H1 (cell line): Measurements from ENCODE around the gene TTC32. TPM values are rescaled to one million over a fixed set of nuclear protein-coding genes. Genes with fewer than 3 reads are reported as not detected.

Source experiments
- CTCF ChIA-PET: fragments of 300-600 bp; sonication (Branson Sonifier 250); formaldehyde crosslinking; loops from one replicate; lab custom pipeline; 2021; ENCODE audit not compliant: partially characterized antibody; lab: Charles Lee
- POLR2A ChIA-PET: fragments of 300-600 bp; sonication (Branson Sonifier 250); formaldehyde crosslinking; loops from one replicate; lab custom pipeline; 2021; ENCODE audit warnings: inconsistent platforms; ENCODE audit not compliant: partially characterized antibody; lab: Charles Lee
- DNase-seq, 2 experiments: peaks; one replicate each; pipeline versions ENCODE4 v3.0.0 to v3.0.0-alpha.2; 2010 to 2022; ENCODE audit warnings: low spot score in 2 of 2, low read depth in 1 of 2, mixed read lengths in 1 of 2
- FAIRE-seq: peaks from 2 replicates; lab custom pipeline; 2011; peaks lifted over from hg19 to GRCh38; lab: Jason Lieb, UNC
- H2AFZ ChIP-seq: 2 replicates; pipeline ENCODE4 v1.8.1; 2012; ENCODE audit warnings: low read length, inconsistent platforms
- H2AK5ac ChIP-seq: 2 replicates; pipeline ENCODE4 v1.6.1; 2013; ENCODE audit warnings: low read depth, low read length
- H2BK120ac ChIP-seq: replicated peaks from 2 replicates; pipeline ENCODE3; 2013; ENCODE audit warnings: low read depth, low read length, inconsistent platforms
- H2BK12ac ChIP-seq: 2 replicates; pipeline ENCODE4 v1.6.1; 2013; ENCODE audit warnings: low read depth, low read length
- H2BK15ac ChIP-seq: 2 replicates; pipeline ENCODE4 v1.6.1; 2013; ENCODE audit warnings: low read length
- H2BK20ac ChIP-seq: 2 replicates; pipeline ENCODE4 v1.6.1; 2013; ENCODE audit warnings: low read length
- H2BK5ac ChIP-seq: 2 replicates; pipeline ENCODE4 v1.6.1; 2013; ENCODE audit warnings: low read depth, low read length
- H3K14ac ChIP-seq: 2 replicates; pipeline ENCODE4 v1.6.1; 2013; ENCODE audit warnings: inconsistent platforms; ENCODE audit not compliant: insufficient read length
- H3K18ac ChIP-seq: 2 replicates; pipeline ENCODE4 v1.6.1; 2013; ENCODE audit warnings: low read length; ENCODE audit errors: extremely low read depth
- H3K23ac ChIP-seq: 2 replicates; pipeline ENCODE4 v1.6.1; 2013; ENCODE audit warnings: inconsistent platforms; ENCODE audit not compliant: insufficient read length
- H3K23me2 ChIP-seq: 2 replicates; pipeline ENCODE4 v1.6.1; 2013; ENCODE audit warnings: low read depth, low read length
- H3K27ac ChIP-seq: 2 replicates; pipeline ENCODE4 v1.6.1; 2011; ENCODE audit warnings: low read depth, low read length, inconsistent platforms
- H3K27me3 ChIP-seq, 4 experiments: replicated peaks in 1 of 4; 1 replicate in 1 of 4; 2 replicates in 3 of 4; pipeline versions ENCODE4 v1.6.1 to v1.8.1; 2011 to 2013; ENCODE audit warnings: low read length in 3 of 4, mild to moderate bottlenecking in 3 of 4, inconsistent platforms in 2 of 4, mixed read lengths in 2 of 4, moderate library complexity in 1 of 4; ENCODE audit not compliant: control insufficient read depth in 3 of 4, insufficient read depth in 3 of 4; ENCODE audit errors: extremely low read depth in 1 of 4
- H3K36me3 ChIP-seq, 4 experiments: 2 replicates each; pipeline versions ENCODE4 v1.6.1 to v1.8.1; 2011 to 2013; ENCODE audit warnings: mild to moderate bottlenecking in 4 of 4, low read length in 3 of 4, moderate library complexity in 2 of 4, control low read depth in 1 of 4, inconsistent platforms in 1 of 4; ENCODE audit not compliant: insufficient read depth in 4 of 4, control insufficient read depth in 2 of 4
- H3K4ac ChIP-seq: replicated peaks from 2 replicates; pipeline ENCODE3; 2013; ENCODE audit warnings: low read length, low read depth, mixed read lengths, inconsistent platforms; ENCODE audit not compliant: insufficient read length
- H3K4me1 ChIP-seq, 4 experiments: replicated peaks in 1 of 4; 1 replicate in 1 of 4; 2 replicates in 3 of 4; pipeline versions ENCODE4 v1.6.1 to v1.8.1; 2011 to 2013; ENCODE audit warnings: low read length in 3 of 4, inconsistent platforms in 2 of 4, mixed read lengths in 1 of 4; ENCODE audit not compliant: insufficient read depth in 4 of 4, control insufficient read depth in 3 of 4
- H3K4me2 ChIP-seq, 2 experiments: 2 replicates each; pipeline versions ENCODE4 v1.6.1 to v1.8.1; 2011 to 2013; ENCODE audit warnings: low read depth in 2 of 2, low read length in 2 of 2, control low read depth in 1 of 2, inconsistent platforms in 1 of 2, mild to moderate bottlenecking in 1 of 2; ENCODE audit not compliant: insufficient read depth in 1 of 2
- H3K4me3 ChIP-seq, 4 experiments: fragments of 200-600, 300-600 bp in 1 of 4; sonication (generic), shearing (Covaris generic), sonication (Bioruptor Twin) in 1 of 4; 2 replicates each; pipeline versions ENCODE4 v1.5.1 to v1.8.1; 2011 to 2016; ENCODE audit warnings: low read length in 4 of 4, low read depth in 3 of 4, control low read depth in 2 of 4, inconsistent platforms in 2 of 4, mild to moderate bottlenecking in 2 of 4, mixed read lengths in 1 of 4, moderate library complexity in 1 of 4; ENCODE audit not compliant: insufficient read depth in 2 of 4; ENCODE audit errors: extremely low read depth in 1 of 4
- H3K56ac ChIP-seq: replicated peaks from 2 replicates; pipeline ENCODE3; 2013; ENCODE audit warnings: low read depth, mild to moderate bottlenecking, mixed read lengths, low read length, inconsistent platforms; ENCODE audit not compliant: insufficient read length
- H3K79me1 ChIP-seq: 2 replicates; pipeline ENCODE4 v1.6.1; 2013; ENCODE audit warnings: low read depth, low read length, control low read depth
- H3K79me2 ChIP-seq, 2 experiments: 2 replicates each; pipeline versions ENCODE4 v1.6.1 to v1.8.1; 2012 to 2013; ENCODE audit warnings: low read length in 2 of 2, mild to moderate bottlenecking in 2 of 2, inconsistent platforms in 1 of 2; ENCODE audit not compliant: insufficient read depth in 2 of 2, control insufficient read depth in 1 of 2
- H3K9ac ChIP-seq, 4 experiments: replicated peaks in 1 of 4; 1 replicate in 1 of 4; 2 replicates in 3 of 4; pipeline versions ENCODE4 v1.6.1 to v1.8.1; 2011 to 2013; ENCODE audit warnings: low read depth in 3 of 4, low read length in 3 of 4, control low read depth in 2 of 4, mild to moderate bottlenecking in 2 of 4, moderate library complexity in 2 of 4, inconsistent platforms in 1 of 4; ENCODE audit errors: extremely low read depth in 1 of 4
- H3K9me3 ChIP-seq, 2 experiments: 2 replicates each; pipeline versions ENCODE4 v1.6.1 to v1.8.1; 2012 to 2013; ENCODE audit warnings: mild to moderate bottlenecking in 2 of 2, moderate library complexity in 2 of 2, control low read depth in 1 of 2, inconsistent platforms in 1 of 2, low read depth in 1 of 2, low read length in 1 of 2, mixed read lengths in 1 of 2; ENCODE audit not compliant: insufficient read depth in 2 of 2
- H4K20me1 ChIP-seq, 2 experiments: replicated peaks in 1 of 2; 2 replicates each; pipeline versions ENCODE3 to v1.8.1; 2011 to 2013; ENCODE audit warnings: inconsistent platforms in 2 of 2, low read length in 2 of 2, mild to moderate bottlenecking in 1 of 2; ENCODE audit not compliant: insufficient read depth in 2 of 2, control insufficient read depth in 1 of 2
- H4K5ac ChIP-seq: 2 replicates; pipeline ENCODE4 v1.6.1; 2013; ENCODE audit warnings: low read length, low read depth, mixed read lengths, inconsistent platforms; ENCODE audit not compliant: insufficient read length
- H4K8ac ChIP-seq: 2 replicates; pipeline ENCODE4 v1.8.0; 2013; ENCODE audit warnings: mild to moderate bottlenecking, moderate library complexity, low read length, inconsistent platforms; ENCODE audit not compliant: insufficient read depth; ENCODE audit errors: extremely low read depth
- H4K91ac ChIP-seq: replicated peaks from 2 replicates; pipeline ENCODE3; 2013; ENCODE audit warnings: low read length, mixed read lengths, inconsistent platforms; ENCODE audit not compliant: insufficient read length
- ATF3 ChIP-seq: IDR thresholded peaks from 2 replicates; pipeline ENCODE4 v1.6.1; 2011; ENCODE audit warnings: low read depth, mild to moderate bottlenecking, low read length; ENCODE audit not compliant: insufficient read depth
- CBX5 ChIP-seq: fragments of 300-800, 300-1000 bp; sonication (generic); IDR thresholded peaks from 2 replicates; pipeline ENCODE4 v1.7.1; 2016; ENCODE audit warnings: antibody characterized with exemption, low read length, low read depth
- EZH2 ChIP-seq: fragments of 200-600 bp; sonication (generic); IDR thresholded peaks from 2 replicates; pipeline ENCODE4 v1.7.1; 2012; ENCODE audit warnings: low read depth, mild to moderate bottlenecking, moderate library complexity, low read length, inconsistent platforms; ENCODE audit not compliant: severe bottlenecking
- FOSL1 ChIP-seq: IDR thresholded peaks from 2 replicates; pipeline ENCODE4 v1.6.1; 2011; ENCODE audit warnings: mild to moderate bottlenecking, low read depth, low read length, moderate library complexity; ENCODE audit not compliant: insufficient read depth
- HDAC6 ChIP-seq: IDR thresholded peaks from one replicate; pipeline ENCODE4 v1.7.1; 2012; ENCODE audit warnings: low read depth, mild to moderate bottlenecking, inconsistent platforms, low read length, moderate library complexity
- POLR2AphosphoS5 ChIP-seq: IDR thresholded peaks from 2 replicates; pipeline ENCODE4 v1.6.1; 2011; ENCODE audit warnings: low read depth, low read length
- SAP30 ChIP-seq: fragments of 300-600 bp; sonication (generic); IDR thresholded peaks from 2 replicates; pipeline ENCODE4 v1.7.1; 2012; ENCODE audit warnings: low read length, moderate library complexity, mild to moderate bottlenecking, inconsistent platforms; ENCODE audit not compliant: insufficient read depth, insufficient replicate concordance
- SIN3A ChIP-seq, 2 experiments: IDR thresholded peaks in 1 of 2; conservative IDR thresholded peaks in 1 of 2; 2 replicates each; pipeline ENCODE4 v1.6.1; 2011 to 2012; ENCODE audit warnings: low read length in 2 of 2, improper control_type of control experiment in 1 of 2, low read depth in 1 of 2, mild to moderate bottlenecking in 1 of 2
- USF2 ChIP-seq: IDR thresholded peaks from 2 replicates; pipeline ENCODE4 v1.6.1; 2011; ENCODE audit warnings: low read length, improper control_type of control experiment
- WGBS, 2 experiments: shearing (Covaris generic) in 1 of 2; methylation state at CpG; one replicate each; pipeline versions ENCODE4 v1.1.6 to v1.1.7; 2013 to 2015; ENCODE audit warnings: low lambda C conversion rate in 2 of 2, mixed read lengths in 2 of 2, inconsistent platforms in 1 of 2, low coverage in 1 of 2, missing lambda C conversion rate in 1 of 2; ENCODE audit not compliant: insufficient replicate concordance in 2 of 2, insufficient coverage in 1 of 2, insufficient read length in 1 of 2; ENCODE audit errors: extremely low coverage in 1 of 2, missing lambda C conversion rate in 1 of 2; 5-methylcytosine and 5-hydroxymethylcytosine counted together
- polyA plus RNA-seq, 7 experiments: library from polyadenylated mRNA; depleted of rRNA in 3 of 7; stranded (reverse) in 5 of 7; unstranded in 2 of 7; fragments of >200 nt in 5 of 7; fragments of 200-250 nt in 2 of 7; gene quantifications; 1 replicate in 5 of 7; 2 replicates in 1 of 7; 4 replicates in 1 of 7; pipeline versions ENCODE4 v1.2.1 to v1.2.3, GENCODE V29; 2011 to 2013; ENCODE audit warnings: missing spikeins in 2 of 7, mixed read lengths in 2 of 7
- total RNA-seq: library from RNA; stranded (reverse); fragmentation: NEBNext Ultra II Directional; extraction: Animal tissue kit (Norgen Biotek cat#: 25700); gene quantifications from 2 replicates; pipeline ENCODE4 v1.2.1, GENCODE V29; 2021

TTC32 gene
- total and polyA plus RNA-seq, 2 of the 8 experiments (the other 6 are each of a cell fraction or from before 2014, with no cell fraction given), result 6.8 to 8.7 TPM

- no peak overlapping the region for H2BK5ac ChIP-seq
- no peaks in the 10 kb centered on the region for H3K4me1 ChIP-seq
- FAIRE-seq (no peak), DNase-seq (no peak)
- H2BK15ac ChIP-seq, result no peak overlapping the region
- H2BK120ac ChIP-seq, result no peak overlapping the region
- no peak overlapping the region for H4K8ac ChIP-seq
- no peaks in the 10 kb centered on the region for H3K79me2 ChIP-seq
- no peak overlapping the region for H4K91ac ChIP-seq
- no peak overlapping the region for H3K56ac ChIP-seq
- no peaks in the 10 kb centered on the region for H3K27me3 ChIP-seq
- CTCF ChIA-PET, result interaction anchor here (0.6 to 2.2 kb wide), 4 partner anchors 54 to 1150 kb away, joined by 3 to 9 read pairs (median 3); no protein-coding TSS in a partner anchor
- no peak overlapping the region for H3K4ac ChIP-seq
- no peak overlapping the region for H3K4me2 ChIP-seq
- H2AK5ac ChIP-seq, result no peak overlapping the region
- H3K4me3 ChIP-seq, result no peak overlapping the region
- H3K36me3 ChIP-seq, result no peaks in the 10 kb centered on the region
- H2AFZ ChIP-seq, result no peak overlapping the region
- no peak overlapping the region for H3K23ac ChIP-seq
- no peaks in the 10 kb centered on the region for H4K20me1 ChIP-seq
- H4K5ac ChIP-seq, result no peak overlapping the region
- POLR2A ChIA-PET, result no interaction called here
- H3K9ac ChIP-seq, result no peak overlapping the region
- no peaks in the 10 kb centered on the region for H3K23me2 ChIP-seq
- H2BK12ac ChIP-seq, result no peak overlapping the region
- WGBS, 2 experiments, result 90% methylated on average over 7 of the region's 7 CpGs; no CpG with 5 or more reads in 1 of the 2 experiments
- no peak overlapping the region for H3K27ac ChIP-seq
- no peak overlapping the region for H3K18ac ChIP-seq
- H3K14ac ChIP-seq, result no peak overlapping the region
- no peak overlapping the region for H2BK20ac ChIP-seq
- H3K9me3 ChIP-seq, result no peaks in the 10 kb centered on the region
- H3K79me1 ChIP-seq, result no peaks in the 10 kb centered on the region
- TF ChIP-seq EZH2, result no peak
- TF ChIP-seq HDAC6, result no peak
- TF ChIP-seq USF2, result no peak
- no peak for TF ChIP-seq FOSL1
- no peak for TF ChIP-seq SAP30
- no peak for TF ChIP-seq ATF3
- TF ChIP-seq SIN3A (conservative IDR thresholded peaks at IDR 0.05 in 1 of 2, IDR thresholded peaks at IDR 0.05 in 1 of 2; ENCODE audit: low read depth in 1 of 2, low read length in 2 of 2), result no peak
- no peak for TF ChIP-seq CBX5
- no peak for TF ChIP-seq POLR2AphosphoS5
Observed at GRCh38 chr2:19857100-19857499, 44.7 kb downstream of the TTC32 start.
